ENCODE results near the gene NTNG2. TPM values are rescaled to one million over a fixed set of nuclear protein-coding genes. Genes with fewer than 3 reads are reported as not detected.
"Not testable (repeated sequence)": the region's sequence is repeated elsewhere in the genome, so short reads cannot be mapped to it uniquely, and the experiment has no call there.

The NTNG2 gene
- total RNA-seq, 2 donors from 2014 or later, result 5.0 to 6.5 TPM

DNA sequence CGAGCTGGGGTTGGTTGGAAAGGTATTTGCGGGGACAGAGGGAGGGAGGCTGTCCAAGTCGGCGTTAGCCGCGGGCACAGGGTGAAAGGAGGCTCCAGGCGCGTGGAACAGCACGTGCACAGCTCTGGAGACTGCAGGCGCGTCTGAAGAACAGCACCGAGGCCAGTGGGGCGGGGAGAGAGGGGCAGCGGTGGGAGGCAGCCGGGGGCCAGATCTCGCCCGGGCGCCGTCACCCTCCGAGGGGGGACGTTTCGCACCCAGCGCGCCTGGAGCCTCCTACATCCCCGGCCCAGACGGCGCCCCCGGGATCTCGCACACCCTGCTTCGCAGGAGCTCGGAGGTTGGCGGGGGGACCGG is 79.6 kb downstream of the NTNG2 start:
- ATAC-seq (no peak), DNase-seq (no peak)

DNA sequence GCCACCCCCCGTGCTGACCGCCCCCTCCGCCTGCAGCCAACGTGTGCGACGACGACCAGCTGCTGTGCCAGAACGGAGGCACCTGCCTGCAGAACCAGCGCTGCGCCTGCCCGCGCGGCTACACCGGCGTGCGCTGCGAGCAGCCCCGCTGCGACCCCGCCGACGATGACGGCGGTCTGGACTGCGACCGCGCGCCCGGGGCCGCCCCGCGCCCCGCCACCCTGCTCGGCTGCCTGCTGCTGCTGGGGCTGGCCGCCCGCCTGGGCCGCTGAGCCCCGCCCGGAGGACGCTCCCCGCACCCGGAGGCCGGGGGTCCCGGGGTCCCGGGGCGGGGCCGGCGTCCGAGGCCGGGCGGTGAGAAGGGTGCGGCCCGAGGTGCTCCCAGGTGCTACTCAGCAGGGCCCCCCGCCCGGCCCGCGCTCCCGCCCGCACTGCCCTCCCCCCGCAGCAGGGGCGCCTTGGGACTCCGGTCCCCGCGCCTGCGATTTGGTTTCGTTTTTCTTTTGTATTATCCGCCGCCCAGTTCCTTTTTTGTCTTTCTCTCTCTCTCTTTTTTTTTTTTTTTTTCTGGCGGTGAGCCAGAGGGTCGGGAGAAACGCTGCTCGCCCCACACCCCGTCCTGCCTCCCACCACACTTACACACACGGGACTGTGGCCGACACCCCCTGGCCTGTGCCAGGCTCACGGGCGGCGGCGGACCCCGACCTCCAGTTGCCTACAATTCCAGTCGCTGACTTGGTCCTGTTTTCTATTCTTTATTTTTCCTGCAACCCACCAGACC is 80.2 kb downstream of the NTNG2 start:
- peak; percentile 2 to 13 for ATAC-seq
- intact Hi-C loops (cut with DNase I), result no loop called here

More for the DNA sequence above, 79.6 kb downstream of the NTNG2 start:
- intact Hi-C loops (cut with DNase I), result no loop called here

DNA sequence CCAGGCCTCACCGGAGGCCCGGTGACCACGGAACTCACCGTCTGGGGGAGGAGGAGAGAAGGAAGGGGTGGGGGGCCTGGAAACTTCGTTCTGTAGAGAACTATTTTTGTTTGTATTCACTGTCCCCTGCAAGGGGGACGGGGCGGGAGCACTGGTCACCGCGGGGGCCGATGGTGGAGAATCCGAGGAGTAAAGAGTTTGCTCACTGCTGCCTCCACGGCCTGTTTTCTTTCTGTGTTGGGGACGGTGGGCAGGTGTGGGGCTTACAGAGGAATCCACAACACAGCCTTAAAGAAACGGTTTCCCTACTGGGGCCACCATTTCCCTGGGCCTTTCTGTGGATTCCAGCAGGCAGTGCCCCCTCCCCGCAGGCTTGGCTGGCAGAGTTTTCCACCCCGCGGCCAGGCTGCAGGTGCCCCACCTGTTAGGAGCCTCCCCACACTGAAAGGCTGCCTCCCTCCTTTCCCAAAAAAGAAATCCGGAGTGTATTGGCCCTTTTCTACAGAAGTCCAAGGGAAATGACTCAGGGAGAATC is 80.8 kb downstream of the NTNG2 start:
- intact Hi-C loops (cut with DNase I), result no loop called here
- ATAC-seq, result no peak
- no peak for DNase-seq

More for the DNA sequence above, 80.2 kb downstream of the NTNG2 start:
- DNase-seq, result no peak

DNA sequence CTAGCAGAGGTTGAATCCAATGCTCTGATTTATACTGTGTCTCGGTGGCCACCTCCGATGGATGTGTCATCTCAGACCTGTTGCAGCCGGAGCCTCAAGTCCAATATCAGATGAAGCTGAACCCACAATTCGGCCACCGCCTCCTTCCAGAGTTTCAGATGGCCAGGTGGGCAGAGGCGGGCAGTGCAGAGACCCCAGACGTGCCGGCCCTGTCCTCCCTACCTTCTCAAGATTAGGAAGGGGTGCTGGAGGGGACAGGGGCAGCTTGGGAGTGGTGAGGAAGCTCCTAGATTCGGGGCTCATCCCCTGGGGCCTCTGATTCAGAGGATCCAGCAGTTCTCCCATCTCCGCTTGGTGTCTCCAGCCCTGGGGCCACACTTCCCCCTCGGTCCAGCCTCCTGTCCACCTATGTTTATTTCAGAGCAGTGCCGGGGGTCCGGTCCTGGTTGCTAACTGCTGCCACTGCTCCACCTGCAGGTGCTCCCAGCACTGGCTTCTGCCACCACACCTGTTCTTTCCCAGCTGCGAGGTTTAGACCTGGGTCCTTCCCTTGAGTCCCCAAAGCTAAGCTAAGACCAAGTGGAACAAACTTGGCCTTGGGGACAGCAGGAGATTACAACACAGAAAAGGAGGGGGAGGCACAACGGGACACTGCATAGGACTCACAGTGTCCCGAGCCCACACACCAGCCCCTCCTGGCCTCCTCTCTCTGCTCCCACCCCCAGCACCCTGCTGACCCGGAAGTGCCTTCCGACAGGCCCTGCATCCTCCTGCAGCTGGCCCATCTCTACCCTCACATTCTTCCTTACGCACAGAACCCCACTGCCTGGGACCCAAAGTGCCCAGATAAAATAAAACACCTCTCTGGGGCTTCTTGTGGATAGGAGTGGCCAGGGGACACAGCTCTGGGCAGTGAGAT is 81.6 kb downstream of the NTNG2 start:
- intact Hi-C loops (cut with DNase I), result no loop called here
- DNase-seq (no peak), ATAC-seq (no peak)

DNA sequence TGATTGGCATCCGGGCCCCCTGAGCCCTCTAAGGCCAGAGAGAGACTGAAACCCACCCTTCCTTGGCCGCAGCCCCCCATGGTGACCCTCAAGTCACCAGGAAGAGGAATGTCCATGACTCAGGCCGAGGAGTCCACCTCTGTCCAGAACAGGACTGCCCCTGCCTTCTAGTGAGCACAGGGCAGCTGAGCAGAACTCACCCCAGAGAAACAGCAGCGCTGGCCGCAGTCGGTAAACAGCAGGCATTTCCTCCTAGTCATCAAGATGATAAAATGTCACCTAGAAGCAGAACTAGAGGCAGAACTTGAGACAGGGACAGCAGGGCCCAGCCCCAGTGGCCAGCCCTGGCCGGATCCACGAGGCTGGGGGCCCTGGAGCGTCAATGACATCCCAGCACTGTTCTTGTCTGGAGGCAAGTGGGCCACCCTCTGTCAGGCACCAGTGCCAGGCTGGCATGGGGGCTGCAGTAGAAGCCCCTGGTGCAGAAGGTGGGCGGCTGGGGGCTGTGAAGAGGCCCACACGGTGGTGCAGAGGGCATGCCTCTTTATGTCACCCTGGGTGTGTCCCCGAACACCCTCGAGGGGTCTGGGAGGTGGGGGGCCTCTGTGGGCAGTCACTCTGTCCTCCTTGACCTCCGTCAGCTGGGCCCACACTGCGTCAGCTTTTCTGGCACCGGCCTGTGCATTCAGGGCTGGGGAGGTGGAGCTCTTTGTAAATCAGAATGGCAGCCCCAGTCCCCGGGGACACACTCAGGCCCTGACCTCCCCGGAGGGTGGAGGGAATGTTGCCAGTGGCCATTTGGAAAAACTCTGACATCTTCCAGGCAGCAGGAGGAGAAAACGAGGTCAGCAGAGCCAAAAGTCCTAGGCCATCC is 83.0 kb downstream of the NTNG2 start:
- no peak for ATAC-seq

DNA sequence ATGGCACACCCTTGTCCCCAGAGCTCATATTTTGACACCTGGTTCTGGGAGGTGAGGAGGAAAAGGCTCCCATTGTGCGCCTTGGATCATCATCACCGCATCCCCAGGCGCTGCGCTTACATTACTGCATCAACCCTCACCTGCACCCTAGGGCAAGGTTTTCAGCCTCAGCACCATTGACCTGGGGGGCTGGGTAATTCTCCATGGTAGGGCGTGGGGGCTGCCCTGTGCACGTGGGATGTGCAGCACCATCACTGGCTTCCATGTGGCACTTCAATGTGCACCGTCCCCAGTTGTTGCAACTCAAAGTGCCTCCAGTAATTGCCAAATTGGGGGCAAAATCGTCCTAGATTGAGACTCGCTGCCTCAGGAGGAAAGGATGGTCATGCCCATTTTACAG is 83.6 kb downstream of the NTNG2 start:
- ATAC-seq, result no peak
- no peak for DNase-seq
- intact Hi-C loops (cut with DNase I), result no loop called here

More for the DNA sequence above, 83.0 kb downstream of the NTNG2 start:
- intact Hi-C loops (cut with DNase I), result no loop called here
- DNase-seq, result peak; percentile 48

DNA sequence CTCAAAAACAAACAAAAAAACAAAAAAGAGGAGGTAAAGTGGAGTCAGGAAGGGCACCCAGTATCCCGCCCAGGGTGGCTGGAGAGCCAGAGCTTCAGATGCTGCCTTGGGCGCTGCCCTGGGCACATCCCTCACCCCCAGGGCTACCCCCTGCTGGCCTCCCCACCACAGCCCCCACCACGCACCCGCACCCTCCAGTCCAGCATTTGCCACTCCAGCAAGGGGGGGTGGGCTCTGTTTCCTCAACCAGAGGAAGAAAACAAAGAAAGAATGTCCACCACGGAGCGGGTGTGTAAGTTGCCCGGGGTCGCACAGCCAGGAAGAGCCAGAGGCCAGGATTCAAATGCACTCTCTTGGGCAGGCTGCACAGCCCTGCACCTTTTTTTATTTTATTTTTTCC is 86.1 kb downstream of the NTNG2 start:
- DNase-seq (no peak), ATAC-seq (no peak)
- intact Hi-C loops (cut with DNase I), result no loop called here

DNA sequence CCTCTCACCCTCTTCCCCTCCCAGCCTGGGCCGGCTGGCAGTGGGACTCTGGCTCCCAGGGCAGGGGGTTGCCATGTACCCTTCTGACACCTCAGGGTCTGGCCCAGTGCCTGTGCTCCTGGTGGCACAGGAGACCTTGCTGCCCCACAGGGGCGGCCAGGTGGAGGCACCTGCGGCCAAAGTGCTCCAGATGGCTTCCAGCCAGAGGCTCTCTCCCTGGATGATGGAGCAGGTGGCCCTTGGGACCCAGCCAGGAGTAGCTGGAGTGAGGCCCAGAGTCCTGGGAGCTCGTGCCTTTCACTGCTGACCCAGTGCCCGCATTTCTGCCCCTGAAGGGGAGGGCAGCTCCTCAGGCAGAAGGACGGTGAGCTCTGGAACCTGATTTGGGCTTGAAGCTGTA is 87.3 kb downstream of the NTNG2 start:
- ATAC-seq (no peak), DNase-seq (no peak)
- intact Hi-C loops (cut with DNase I), result no loop called here

DNA sequence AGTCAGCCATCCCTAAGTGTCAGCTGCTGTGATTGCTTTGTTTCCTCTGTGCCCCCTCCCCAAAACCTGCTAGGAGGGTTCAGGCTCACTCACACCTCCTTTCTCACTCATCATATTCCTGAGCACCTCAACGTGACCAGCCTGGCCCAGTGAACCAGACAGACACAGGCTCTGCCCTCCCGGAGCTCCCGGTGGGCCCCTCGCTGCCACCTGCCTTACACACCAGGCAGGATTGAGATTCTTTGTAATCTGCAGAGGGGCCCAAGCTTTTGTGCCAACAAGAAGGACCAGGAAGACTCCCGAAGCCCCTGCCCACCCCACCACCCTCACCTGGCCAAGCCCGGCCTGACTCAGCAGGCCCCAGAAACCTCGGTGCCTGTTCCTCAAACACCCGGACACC is 87.8 kb downstream of the NTNG2 start:
- peak; percentile 14 for DNase-seq
- intact Hi-C loops (cut with DNase I), result loop anchor here (5.0 kb wide), 2 partner anchors 477 to 487 kb away; no protein-coding TSS in a partner anchor

DNA sequence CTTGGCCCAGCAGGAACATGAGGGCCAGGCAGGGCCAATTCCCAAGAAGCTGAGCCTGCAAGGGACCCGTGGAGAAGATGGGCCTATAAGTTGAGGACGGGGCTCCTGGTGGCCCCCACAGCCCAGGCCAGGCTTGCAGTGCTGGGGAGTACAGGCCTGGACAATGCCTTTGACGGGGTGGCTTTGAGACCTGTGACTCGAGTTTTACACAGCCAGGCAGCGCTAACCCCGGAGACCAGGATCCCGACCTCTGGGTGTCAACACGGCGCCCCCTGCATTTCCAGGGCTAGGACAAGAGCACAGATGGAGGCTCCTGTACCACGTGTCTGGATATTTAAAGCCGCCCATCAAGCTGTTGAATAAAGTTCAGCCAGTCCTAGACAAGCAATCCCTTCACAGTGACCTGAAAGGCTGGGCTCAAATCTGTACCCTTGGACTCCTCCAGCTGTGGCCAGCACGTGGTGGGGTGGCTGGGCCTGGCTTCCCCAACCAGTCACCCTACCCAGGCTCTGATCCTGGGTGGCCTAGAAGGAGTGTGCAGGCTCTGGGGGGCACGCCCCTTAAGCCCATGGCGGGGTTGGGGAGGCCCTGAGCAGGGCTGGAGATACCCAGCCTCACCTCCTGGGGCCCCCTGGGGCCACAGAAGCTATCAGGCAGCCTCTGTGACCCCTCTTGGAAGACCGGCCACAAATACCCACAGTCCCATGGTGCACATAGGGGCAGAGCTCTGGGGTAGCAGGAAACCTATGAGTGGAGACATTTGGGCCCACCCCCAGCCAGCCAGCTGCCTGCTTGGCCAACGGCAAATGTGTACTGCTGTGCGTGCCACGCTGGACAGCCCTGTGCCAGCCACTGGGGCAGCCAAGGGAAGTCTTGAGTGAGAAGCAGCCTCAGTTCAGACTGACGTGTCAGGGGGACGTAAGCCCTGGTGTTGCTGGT is 88.7 kb downstream of the NTNG2 start:
- DNase-seq (peak; percentile 1), ATAC-seq (no peak)
- intact Hi-C loops (cut with DNase I), result loop anchor here (5.0 kb wide), 2 partner anchors 478 to 488 kb away; no protein-coding TSS in a partner anchor

More for the DNA sequence above, 87.8 kb downstream of the NTNG2 start:
- ATAC-seq, result no peak

DNA sequence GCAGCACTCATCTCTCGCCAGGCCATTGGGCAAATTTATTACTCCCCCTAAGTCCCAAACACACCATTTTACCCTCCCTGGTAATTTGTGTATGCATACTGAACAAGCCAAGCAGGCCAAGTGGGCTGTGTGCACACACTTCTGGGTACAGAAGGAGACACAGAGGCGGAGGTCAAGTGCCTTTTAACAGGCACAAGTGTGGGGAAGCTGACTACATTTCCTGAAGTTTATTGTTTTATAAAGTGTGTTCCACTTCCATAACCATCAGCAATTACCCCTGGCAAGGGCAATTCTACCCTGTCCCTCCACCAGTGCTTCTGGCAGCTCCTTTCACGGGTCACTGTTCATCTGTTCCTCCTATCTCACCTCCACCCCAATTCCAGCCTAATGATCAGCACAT is 99.0 kb downstream of the NTNG2 start:
- no peak for DNase-seq
- no peak for ATAC-seq
- intact Hi-C loops (cut with DNase I), result no loop called here

DNA sequence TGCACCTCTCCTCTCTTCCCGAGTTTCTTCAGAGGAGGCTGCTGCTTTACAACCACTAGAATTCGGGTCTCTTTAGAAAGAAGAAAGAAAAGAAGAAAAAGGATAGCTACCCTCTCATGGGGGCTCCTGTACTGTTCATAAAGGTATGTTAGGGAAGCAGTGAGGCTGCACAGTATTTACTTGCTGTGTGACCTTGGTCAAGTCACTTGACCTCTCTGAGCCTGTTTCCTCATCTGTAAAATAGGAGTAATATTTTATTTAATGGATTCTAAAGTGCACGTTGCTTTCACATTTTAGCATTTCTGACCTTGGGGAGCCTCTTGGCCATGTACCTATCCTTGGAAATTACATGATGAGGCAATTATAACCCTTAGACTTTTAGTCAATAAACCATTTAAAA is 104.2 kb downstream of the NTNG2 start:
- DNase-seq (no peak), ATAC-seq (no peak)
- intact Hi-C loops (cut with DNase I), result no loop called here

DNA sequence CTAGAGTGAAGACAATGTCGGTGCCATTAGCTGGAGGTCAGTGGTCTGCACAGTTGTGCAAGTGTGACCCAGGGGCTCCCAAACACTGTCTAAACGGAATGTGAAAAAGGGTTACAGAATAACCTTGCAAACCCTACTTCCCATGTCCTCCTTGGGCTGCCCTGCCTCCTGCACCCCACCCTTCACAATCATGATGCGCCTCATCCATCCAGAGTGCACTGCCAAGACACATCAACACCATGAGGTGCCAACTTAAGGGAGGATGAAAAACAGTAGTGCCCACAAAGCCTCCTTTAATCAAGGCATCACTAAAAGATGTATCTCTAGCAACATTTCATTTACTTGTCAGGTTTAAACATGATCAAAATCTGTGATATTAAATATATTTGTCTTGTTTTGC is 105.8 kb downstream of the NTNG2 start:
- DNase-seq (peak; percentile 48), ATAC-seq (peak; percentile 79 to 92)
- intact Hi-C loops (cut with DNase I), result no loop called here

DNA sequence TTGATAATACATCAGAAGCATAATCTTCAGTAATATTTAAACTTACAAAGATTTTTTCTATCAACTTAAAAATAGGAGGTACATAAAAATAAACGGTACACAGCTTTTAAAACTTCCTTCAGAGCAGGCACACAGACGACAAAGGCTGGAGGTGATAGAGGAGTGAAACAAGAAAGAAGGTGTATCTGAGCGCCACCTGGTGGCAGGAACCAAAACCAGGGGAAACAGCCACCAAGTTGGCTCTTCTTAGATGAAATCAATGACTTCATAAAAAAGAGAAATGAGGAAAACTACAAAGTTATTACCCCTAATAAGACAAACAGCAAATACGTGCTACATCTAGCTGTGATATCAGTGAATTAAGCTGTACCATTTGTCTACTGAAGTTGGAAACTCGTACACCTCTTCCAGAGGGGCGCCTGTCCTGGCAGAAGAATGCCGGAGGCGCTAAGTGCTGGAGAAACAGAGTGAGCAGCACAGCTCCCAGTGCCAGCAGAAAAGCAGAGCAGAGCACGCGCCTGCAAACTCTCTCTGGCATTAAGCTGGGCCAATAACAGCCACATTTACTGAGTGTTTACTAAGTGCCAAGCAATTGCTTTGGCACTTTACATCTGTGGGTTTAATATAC is 107.0 kb downstream of the NTNG2 start:
- DNase-seq, result peak; percentile 74
- intact Hi-C loops (cut with DNase I), result no loop called here
- ATAC-seq, result peak; percentile 62 to 63

DNA sequence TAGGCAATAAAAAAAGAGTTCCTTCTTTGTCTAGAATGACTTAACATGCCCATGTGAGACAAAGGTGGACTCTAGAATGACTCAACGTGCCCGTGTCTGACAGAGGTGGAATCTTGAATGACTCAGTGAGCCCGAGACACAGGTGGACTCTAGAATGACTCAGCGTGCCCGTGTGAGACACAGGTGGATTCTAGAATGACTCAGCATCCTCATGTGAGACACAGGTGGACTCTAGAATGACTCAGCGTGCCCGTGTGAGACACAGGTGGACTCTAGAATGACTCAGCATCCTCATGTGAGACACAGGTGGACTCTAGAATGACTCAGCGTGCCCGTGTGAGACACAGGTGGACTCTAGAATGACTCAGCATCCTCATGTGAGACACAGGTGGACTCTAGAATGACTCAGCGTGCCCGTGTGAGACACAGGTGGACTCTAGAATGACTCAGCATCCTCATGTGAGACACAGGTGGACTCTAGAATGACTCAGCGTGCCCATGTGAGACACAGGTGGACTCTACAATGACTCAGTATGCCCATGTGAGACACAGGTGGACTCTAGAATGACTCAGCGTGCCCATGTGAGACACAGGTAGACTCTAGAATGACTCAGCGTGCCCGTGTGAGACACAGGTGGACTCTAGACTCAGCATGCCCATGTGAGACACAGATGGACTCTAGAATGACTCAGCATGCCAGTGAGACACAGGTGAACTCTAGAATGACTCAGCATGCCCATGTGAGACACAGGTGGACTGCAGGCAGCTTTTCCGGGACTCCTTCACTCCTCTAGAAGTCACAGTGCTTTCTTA is 108.1 kb downstream of the NTNG2 start:
- ATAC-seq; intact Hi-C loops (cut with DNase I); DNase-seq: not testable (repeated sequence)

DNA sequence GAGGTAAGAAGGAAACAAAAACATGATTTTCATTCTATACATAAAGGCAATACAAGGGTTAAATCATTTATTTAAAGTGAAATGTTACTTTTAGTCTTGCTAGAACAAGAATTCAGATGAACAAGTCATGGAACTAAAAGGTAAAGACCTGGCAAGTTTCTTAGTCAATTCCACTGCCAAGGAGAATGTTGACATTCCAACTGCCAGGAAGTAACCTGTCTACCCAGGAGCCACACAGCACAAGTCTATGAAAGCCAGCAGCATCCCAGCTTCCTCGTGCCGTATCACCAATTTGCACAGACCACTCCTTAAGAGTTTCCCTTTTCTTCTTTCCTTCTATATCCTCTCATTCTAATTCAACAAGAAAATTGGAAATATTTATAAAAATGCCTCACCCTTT is 113.0 kb downstream of the NTNG2 start:
- no peak for DNase-seq

DNA sequence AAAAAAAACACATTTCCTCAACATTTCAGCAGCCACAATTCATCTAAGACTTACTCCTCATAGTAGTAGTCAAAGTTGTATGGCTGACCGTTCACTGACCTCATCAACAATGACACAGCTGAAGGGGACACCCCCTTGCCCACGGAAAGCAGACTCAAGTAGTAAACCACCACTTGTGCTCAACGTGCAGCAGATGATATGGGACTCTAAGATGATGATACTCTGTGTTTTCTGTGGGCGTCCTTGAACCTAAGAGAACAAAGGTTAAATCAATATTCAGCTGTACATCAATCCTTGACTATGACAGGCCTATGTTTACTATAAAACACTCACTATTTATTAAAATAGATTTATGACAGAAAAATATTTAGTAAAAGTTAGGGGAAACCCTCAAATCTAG is 121.3 kb downstream of the NTNG2 start:
- DNase-seq, result no peak
- intact Hi-C loops (cut with DNase I), result loop anchor here in 1 of 2 donors (10.0 kb wide), 1 partner anchor 1128 kb away; no protein-coding TSS in a partner anchor
- ATAC-seq, result no peak

More for the DNA sequence above, 113.0 kb downstream of the NTNG2 start:
- no peak for ATAC-seq
- intact Hi-C loops (cut with DNase I), result no loop called here

All from left cardiac atrium (tissue), 4 donors.